SK-N-SH treated with all-trans-retinoic acid at 6 μM for 48 hours (cell line): Measurements from ENCODE around the gene TIAM1.

Source experiments
- ATAC-seq: fragments of 200-7000 bp; cut with Tn5 transposase; 3 replicates; pipeline ENCODE4 v1.9.1; 2020; ENCODE audit warnings: mild to moderate bottlenecking, moderate library complexity
- ARNTL ChIP-seq: fragments of 450-650 bp; formaldehyde crosslinking; IDR thresholded peaks from 2 replicates; pipeline ENCODE4 v1.5.0; 2020; ENCODE audit warnings: low read depth, mild to moderate bottlenecking, moderate library complexity, borderline replicate concordance
- BACH2 ChIP-seq: fragments of 250-450 bp; sonication (Bioruptor Pico); IDR thresholded peaks from 2 replicates; pipeline ENCODE4 v1.9.0; 2021; ENCODE audit warnings: mild to moderate bottlenecking, borderline replicate concordance
- CSDC2 ChIP-seq: fragments of 250-450 bp; sonication (Bioruptor Pico); IDR thresholded peaks from 2 replicates; pipeline ENCODE4 v1.5.0; 2020; ENCODE audit warnings: mild to moderate bottlenecking, moderate library complexity
- ESRRG ChIP-seq: fragments of 250-450 bp; sonication (Bioruptor Pico); IDR thresholded peaks from 2 replicates; pipeline ENCODE4 v1.6.1; 2021; ENCODE audit warnings: mild to moderate bottlenecking
- GLIS3 ChIP-seq: fragments of 250-450 bp; sonication (Bioruptor Pico); IDR thresholded peaks from 2 replicates; pipeline ENCODE4 v1.5.0; 2020; ENCODE audit warnings: mild to moderate bottlenecking, moderate library complexity
- ISL1 ChIP-seq: fragments of 250-450 bp; sonication (Bioruptor Pico); IDR thresholded peaks from 2 replicates; pipeline ENCODE4 v2.1.2; 2022; ENCODE audit warnings: mild to moderate bottlenecking, moderate library complexity
- OSR1 ChIP-seq: fragments of 250-450 bp; sonication (Bioruptor Pico); IDR thresholded peaks from 2 replicates; pipeline ENCODE4 v1.8.0; 2022; ENCODE audit warnings: moderate library complexity, mild to moderate bottlenecking, inconsistent platforms
- RARB ChIP-seq: fragments of 250-450 bp; sonication (Bioruptor Pico); IDR thresholded peaks from 2 replicates; pipeline ENCODE4 v1.8.0; 2021; ENCODE audit warnings: mild to moderate bottlenecking, moderate library complexity
- SNAI2 ChIP-seq: fragments of 250-450 bp; sonication (Bioruptor Pico); IDR thresholded peaks from 2 replicates; pipeline ENCODE4 v1.5.0; 2020; ENCODE audit warnings: mild to moderate bottlenecking, moderate library complexity
- TCF4 ChIP-seq: fragments of 250-450 bp; sonication (Bioruptor Pico); IDR thresholded peaks from 2 replicates; pipeline ENCODE4 v1.8.0; 2021; ENCODE audit warnings: mild to moderate bottlenecking, moderate library complexity, borderline replicate concordance
- TOX ChIP-seq: fragments of 250-450 bp; sonication (Bioruptor Pico); IDR thresholded peaks from 2 replicates; pipeline ENCODE4 v1.8.0; 2021; ENCODE audit warnings: mild to moderate bottlenecking, moderate library complexity, borderline replicate concordance
- ZC3H10 ChIP-seq: fragments of 250-450 bp; sonication (Bioruptor Pico); IDR thresholded peaks from 2 replicates; pipeline ENCODE4 v1.5.1; 2021; ENCODE audit warnings: mild to moderate bottlenecking, moderate library complexity
- ZFP3 ChIP-seq: fragments of 250-450 bp; sonication (Bioruptor Pico); IDR thresholded peaks from 2 replicates; pipeline ENCODE4 v1.5.0; 2020; ENCODE audit warnings: mild to moderate bottlenecking, moderate library complexity
- ZFP30 ChIP-seq: fragments of 450-650 bp; formaldehyde crosslinking; IDR thresholded peaks from 2 replicates; pipeline ENCODE4 v1.5.0; 2022; ENCODE audit warnings: mild to moderate bottlenecking, moderate library complexity
- ZNF565 ChIP-seq: fragments of 450-650 bp; formaldehyde crosslinking; conservative IDR thresholded peaks from 2 replicates; pipeline ENCODE4 v1.5.0; 2020; ENCODE audit warnings: low read depth, mild to moderate bottlenecking, moderate library complexity
- ZNF70 ChIP-seq: fragments of 450-650 bp; formaldehyde crosslinking; IDR thresholded peaks from 2 replicates; pipeline ENCODE4 v1.5.0; 2020; ENCODE audit warnings: mild to moderate bottlenecking, moderate library complexity
- ZNF8 ChIP-seq: fragments of 450-650 bp; formaldehyde crosslinking; IDR thresholded peaks from 2 replicates; pipeline ENCODE4 v1.5.0; 2020; ENCODE audit warnings: mild to moderate bottlenecking, moderate library complexity
- TF ChIP-seq, protein P1 (sequence below): fragments of 250-450 bp; sonication (Bioruptor Pico); IDR thresholded peaks from 2 replicates; pipeline ENCODE4 v1.8.0; 2021; ENCODE audit warnings: low read depth, mild to moderate bottlenecking, moderate library complexity, borderline replicate concordance
- TF ChIP-seq, protein P2 (sequence below): fragments of 250-450 bp; sonication (Bioruptor Pico); IDR thresholded peaks from 2 replicates; pipeline ENCODE4 v1.5.1; 2020; ENCODE audit warnings: low read depth, mild to moderate bottlenecking, moderate library complexity
- TF ChIP-seq, protein P3 (sequence below): fragments of 250-450 bp; sonication (Bioruptor Pico); IDR thresholded peaks from 2 replicates; pipeline ENCODE4 v1.8.0; 2020; ENCODE audit warnings: mild to moderate bottlenecking, moderate library complexity, borderline replicate concordance
- TF ChIP-seq, protein P4 (sequence below): fragments of 250-450 bp; sonication (Bioruptor Pico); IDR thresholded peaks from 2 replicates; pipeline ENCODE4 v1.5.1; 2021; ENCODE audit warnings: mild to moderate bottlenecking, moderate library complexity
- TF ChIP-seq, protein P5 (sequence below): fragments of 250-450 bp; sonication (Bioruptor Pico); IDR thresholded peaks from 2 replicates; pipeline ENCODE4 v1.5.0; 2020; ENCODE audit warnings: mild to moderate bottlenecking, moderate library complexity

TIAM1 gene

DNA sequence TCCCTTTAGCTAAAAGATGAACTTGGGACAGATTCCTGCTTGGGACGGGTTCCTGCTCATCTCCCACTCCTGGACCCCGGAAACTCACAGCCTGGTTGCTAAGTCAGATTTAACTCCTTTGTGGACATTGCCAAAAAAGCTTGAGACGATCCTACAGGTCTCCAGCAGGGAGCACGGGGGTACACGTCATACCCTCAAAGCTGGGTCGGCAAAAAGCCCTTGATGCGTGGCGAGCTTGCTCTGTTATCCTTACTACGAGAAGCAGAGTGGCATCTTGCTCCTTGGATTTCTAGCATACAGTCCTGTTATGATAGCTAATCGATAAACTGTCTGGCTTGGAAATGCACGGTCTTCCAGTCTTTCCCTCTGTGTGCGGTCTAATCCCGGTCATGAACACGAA, 244.9 kb downstream of the TIAM1 start:
- TF ChIP-seq ZFP30: no peak
- no peak for TF ChIP-seq SNAI2 (CRISPR knock-in tag)
- TF ChIP-seq GLIS3 (CRISPR knock-in tag): no peak
- TF ChIP-seq CSDC2 (CRISPR knock-in tag): no peak
- TF ChIP-seq, protein P1, sequence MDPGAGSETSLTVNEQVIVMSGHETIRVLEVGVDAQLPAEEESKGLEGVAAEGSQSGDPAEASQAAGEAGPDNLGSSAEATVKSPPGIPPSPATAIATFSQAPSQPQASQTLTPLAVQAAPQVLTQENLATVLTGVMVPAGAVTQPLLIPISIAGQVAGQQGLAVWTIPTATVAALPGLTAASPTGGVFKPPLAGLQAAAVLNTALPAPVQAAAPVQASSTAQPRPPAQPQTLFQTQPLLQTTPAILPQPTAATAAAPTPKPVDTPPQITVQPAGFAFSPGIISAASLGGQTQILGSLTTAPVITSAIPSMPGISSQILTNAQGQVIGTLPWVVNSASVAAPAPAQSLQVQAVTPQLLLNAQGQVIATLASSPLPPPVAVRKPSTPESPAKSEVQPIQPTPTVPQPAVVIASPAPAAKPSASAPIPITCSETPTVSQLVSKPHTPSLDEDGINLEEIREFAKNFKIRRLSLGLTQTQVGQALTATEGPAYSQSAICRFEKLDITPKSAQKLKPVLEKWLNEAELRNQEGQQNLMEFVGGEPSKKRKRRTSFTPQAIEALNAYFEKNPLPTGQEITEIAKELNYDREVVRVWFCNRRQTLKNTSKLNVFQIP (CRISPR knock-in tag): no peak
- no peak for TF ChIP-seq TCF4 (CRISPR knock-in tag)
- TF ChIP-seq, protein P2, sequence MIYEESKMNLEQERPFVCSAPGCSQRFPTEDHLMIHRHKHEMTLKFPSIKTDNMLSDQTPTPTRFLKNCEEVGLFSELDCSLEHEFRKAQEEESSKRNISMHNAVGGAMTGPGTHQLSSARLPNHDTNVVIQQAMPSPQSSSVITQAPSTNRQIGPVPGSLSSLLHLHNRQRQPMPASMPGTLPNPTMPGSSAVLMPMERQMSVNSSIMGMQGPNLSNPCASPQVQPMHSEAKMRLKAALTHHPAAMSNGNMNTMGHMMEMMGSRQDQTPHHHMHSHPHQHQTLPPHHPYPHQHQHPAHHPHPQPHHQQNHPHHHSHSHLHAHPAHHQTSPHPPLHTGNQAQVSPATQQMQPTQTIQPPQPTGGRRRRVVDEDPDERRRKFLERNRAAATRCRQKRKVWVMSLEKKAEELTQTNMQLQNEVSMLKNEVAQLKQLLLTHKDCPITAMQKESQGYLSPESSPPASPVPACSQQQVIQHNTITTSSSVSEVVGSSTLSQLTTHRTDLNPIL (CRISPR knock-in tag): no peak
- TF ChIP-seq ZNF565 (CRISPR knock-in tag): no peak
- no peak for TF ChIP-seq TOX (CRISPR knock-in tag)
- no peak for TF ChIP-seq ZFP3 (CRISPR knock-in tag)
- no peak for TF ChIP-seq ZNF70 (CRISPR knock-in tag)
- TF ChIP-seq, protein P3, sequence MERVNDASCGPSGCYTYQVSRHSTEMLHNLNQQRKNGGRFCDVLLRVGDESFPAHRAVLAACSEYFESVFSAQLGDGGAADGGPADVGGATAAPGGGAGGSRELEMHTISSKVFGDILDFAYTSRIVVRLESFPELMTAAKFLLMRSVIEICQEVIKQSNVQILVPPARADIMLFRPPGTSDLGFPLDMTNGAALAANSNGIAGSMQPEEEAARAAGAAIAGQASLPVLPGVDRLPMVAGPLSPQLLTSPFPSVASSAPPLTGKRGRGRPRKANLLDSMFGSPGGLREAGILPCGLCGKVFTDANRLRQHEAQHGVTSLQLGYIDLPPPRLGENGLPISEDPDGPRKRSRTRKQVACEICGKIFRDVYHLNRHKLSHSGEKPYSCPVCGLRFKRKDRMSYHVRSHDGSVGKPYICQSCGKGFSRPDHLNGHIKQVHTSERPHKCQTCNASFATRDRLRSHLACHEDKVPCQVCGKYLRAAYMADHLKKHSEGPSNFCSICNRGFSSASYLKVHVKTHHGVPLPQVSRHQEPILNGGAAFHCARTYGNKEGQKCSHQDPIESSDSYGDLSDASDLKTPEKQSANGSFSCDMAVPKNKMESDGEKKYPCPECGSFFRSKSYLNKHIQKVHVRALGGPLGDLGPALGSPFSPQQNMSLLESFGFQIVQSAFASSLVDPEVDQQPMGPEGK: no peak
- TF ChIP-seq ARNTL (CRISPR knock-in tag): no peak
- no peak for TF ChIP-seq ESRRG (CRISPR knock-in tag)
- TF ChIP-seq ZNF8 (CRISPR knock-in tag): no peak
- TF ChIP-seq ZC3H10 (CRISPR knock-in tag): no peak
- no peak for TF ChIP-seq ISL1 (CRISPR knock-in tag)
- TF ChIP-seq RARB (CRISPR knock-in tag): no peak
- no peak for TF ChIP-seq BACH2 (CRISPR knock-in tag)
- TF ChIP-seq OSR1: no peak
- no peak for ATAC-seq

- ATAC-seq: peak; percentile 96
- TF ChIP-seq, protein P4, sequence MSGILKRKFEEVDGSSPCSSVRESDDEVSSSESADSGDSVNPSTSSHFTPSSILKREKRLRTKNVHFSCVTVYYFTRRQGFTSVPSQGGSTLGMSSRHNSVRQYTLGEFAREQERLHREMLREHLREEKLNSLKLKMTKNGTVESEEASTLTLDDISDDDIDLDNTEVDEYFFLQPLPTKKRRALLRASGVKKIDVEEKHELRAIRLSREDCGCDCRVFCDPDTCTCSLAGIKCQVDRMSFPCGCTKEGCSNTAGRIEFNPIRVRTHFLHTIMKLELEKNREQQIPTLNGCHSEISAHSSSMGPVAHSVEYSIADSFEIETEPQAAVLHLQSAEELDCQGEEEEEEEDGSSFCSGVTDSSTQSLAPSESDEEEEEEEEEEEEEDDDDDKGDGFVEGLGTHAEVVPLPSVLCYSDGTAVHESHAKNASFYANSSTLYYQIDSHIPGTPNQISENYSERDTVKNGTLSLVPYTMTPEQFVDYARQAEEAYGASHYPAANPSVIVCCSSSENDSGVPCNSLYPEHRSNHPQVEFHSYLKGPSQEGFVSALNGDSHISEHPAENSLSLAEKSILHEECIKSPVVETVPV (CRISPR knock-in tag): no peak
- TF ChIP-seq, protein P2 (CRISPR knock-in tag): no peak
- TF ChIP-seq SNAI2 (CRISPR knock-in tag) (no peak), ISL1 (CRISPR knock-in tag) (no peak), TCF4 (CRISPR knock-in tag) (no peak), ZFP3 (CRISPR knock-in tag) (peak; percentile 94), ESRRG (CRISPR knock-in tag) (no peak)
- TF ChIP-seq, protein P1 (CRISPR knock-in tag): no peak
- TF ChIP-seq, protein P5, sequence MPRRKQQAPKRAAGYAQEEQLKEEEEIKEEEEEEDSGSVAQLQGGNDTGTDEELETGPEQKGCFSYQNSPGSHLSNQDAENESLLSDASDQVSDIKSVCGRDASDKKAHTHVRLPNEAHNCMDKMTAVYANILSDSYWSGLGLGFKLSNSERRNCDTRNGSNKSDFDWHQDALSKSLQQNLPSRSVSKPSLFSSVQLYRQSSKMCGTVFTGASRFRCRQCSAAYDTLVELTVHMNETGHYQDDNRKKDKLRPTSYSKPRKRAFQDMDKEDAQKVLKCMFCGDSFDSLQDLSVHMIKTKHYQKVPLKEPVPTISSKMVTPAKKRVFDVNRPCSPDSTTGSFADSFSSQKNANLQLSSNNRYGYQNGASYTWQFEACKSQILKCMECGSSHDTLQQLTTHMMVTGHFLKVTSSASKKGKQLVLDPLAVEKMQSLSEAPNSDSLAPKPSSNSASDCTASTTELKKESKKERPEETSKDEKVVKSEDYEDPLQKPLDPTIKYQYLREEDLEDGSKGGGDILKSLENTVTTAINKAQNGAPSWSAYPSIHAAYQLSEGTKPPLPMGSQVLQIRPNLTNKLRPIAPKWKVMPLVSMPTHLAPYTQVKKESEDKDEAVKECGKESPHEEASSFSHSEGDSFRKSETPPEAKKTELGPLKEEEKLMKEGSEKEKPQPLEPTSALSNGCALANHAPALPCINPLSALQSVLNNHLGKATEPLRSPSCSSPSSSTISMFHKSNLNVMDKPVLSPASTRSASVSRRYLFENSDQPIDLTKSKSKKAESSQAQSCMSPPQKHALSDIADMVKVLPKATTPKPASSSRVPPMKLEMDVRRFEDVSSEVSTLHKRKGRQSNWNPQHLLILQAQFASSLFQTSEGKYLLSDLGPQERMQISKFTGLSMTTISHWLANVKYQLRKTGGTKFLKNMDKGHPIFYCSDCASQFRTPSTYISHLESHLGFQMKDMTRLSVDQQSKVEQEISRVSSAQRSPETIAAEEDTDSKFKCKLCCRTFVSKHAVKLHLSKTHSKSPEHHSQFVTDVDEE (CRISPR knock-in tag): no peak
These were observed 245.5 kb downstream of the TIAM1 start for GRCh38 chr21:31098576-31099005.
